NT2/D1 (cell line): Measurements from ENCODE around the gene CLCNKB.
A peak's percentile ranks its signal among the peaks of the same experiment; 100 is the strongest.
"Not testable (repeated sequence)": the region's sequence is repeated elsewhere in the genome, so short reads cannot be mapped to it uniquely, and the experiment has no call there.

Experiments
- DNase-seq: peaks from one replicate; pipeline ENCODE4 v3.0.0-alpha.2; 2011; ENCODE audit warnings: low read depth, low spot score
- H3K27me3 ChIP-seq: 2 replicates; pipeline ENCODE4 v1.6.0; 2011; ENCODE audit warnings: mild to moderate bottlenecking; ENCODE audit not compliant: insufficient read length, insufficient read depth
- H3K36me3 ChIP-seq: 2 replicates; pipeline ENCODE4 v1.6.1; 2011; ENCODE audit warnings: mild to moderate bottlenecking, low read length, mixed read lengths; ENCODE audit not compliant: insufficient read depth, insufficient read length
- H3K4me1 ChIP-seq: 2 replicates; pipeline ENCODE4 v1.5.1; 2011; ENCODE audit not compliant: insufficient read depth, insufficient read length
- H3K4me3 ChIP-seq: 2 replicates; pipeline ENCODE4 v1.5.1; 2011; ENCODE audit warnings: low read depth; ENCODE audit not compliant: insufficient read length
- H3K9ac ChIP-seq: 2 replicates; pipeline ENCODE4 v1.6.0; 2011; ENCODE audit warnings: low read depth; ENCODE audit not compliant: insufficient read length
- H3K9me3 ChIP-seq: 2 replicates; pipeline ENCODE4 v1.5.1; 2011; ENCODE audit warnings: mild to moderate bottlenecking, low read length; ENCODE audit not compliant: insufficient read depth
- SUZ12 ChIP-seq: IDR thresholded peaks from 2 replicates; pipeline ENCODE4 v1.6.1; 2011; ENCODE audit not compliant: insufficient read length, insufficient read depth; ENCODE audit errors: extremely low read depth
- YY1 ChIP-seq: IDR thresholded peaks from 2 replicates; pipeline ENCODE4 v1.6.1; 2011; ENCODE audit not compliant: insufficient read length, insufficient read depth
- ZNF274 ChIP-seq: IDR thresholded peaks from 2 replicates; pipeline ENCODE4 v1.6.1; 2011; ENCODE audit warnings: mild to moderate bottlenecking, low read depth, low read length

The CLCNKB gene

DNA sequence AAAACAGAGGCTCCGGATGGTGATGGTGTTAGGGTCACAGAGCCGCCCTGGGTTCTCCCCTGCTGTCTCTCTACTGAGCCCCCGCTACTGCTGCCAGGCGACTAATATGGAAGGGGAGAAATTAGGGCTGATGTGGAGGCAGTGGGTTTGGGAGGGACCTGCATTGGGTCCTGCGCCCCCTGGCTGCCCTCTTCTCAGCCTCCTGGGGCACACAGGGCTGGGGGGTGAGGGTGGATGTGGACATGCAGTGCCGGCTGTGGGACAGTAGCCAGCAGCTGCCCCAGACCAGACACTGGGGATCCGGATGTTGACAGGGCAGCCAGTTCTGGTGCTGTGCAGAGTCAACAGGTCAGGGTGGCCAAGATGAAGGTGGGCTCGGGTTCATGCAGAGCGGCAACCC is 1.5 kb upstream of the CLCNKB start:
- Histone ChIP-seq H3K9ac (no peak overlapping the region), H3K4me3 (no peak overlapping the region), H3K27me3 (no peaks in the 10 kb centered on the region), H3K9me3 (no peaks in the 10 kb centered on the region), H3K36me3 (no peaks in the 10 kb centered on the region), H3K4me1 (no peaks in the 10 kb centered on the region)
- no peak for DNase-seq
- no peak for TF ChIP-seq ZNF274
- TF ChIP-seq SUZ12, result no peak
- no peak for TF ChIP-seq YY1

DNA sequence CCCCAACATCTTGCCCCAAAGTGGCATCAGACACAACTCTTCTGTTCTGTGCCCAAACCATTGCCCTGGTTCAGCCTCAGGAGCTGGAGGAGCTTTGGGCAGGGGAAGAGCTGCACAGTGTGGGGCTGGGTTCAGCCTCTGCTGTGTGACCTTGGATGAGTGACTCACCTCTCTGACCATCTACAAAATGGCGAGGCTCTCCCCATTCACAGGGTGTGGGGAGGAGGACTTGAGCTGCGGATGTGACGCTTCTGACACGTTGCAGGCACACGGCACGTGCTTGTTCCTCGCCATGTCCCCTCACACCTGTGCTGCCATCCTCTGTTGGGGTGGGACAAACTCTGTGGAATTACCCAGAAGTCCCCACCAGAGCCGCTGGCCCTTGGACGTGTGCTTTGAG is 928 bp upstream of the CLCNKB start:
- H3K4me3 ChIP-seq, result not testable (repeated sequence)

DNA sequence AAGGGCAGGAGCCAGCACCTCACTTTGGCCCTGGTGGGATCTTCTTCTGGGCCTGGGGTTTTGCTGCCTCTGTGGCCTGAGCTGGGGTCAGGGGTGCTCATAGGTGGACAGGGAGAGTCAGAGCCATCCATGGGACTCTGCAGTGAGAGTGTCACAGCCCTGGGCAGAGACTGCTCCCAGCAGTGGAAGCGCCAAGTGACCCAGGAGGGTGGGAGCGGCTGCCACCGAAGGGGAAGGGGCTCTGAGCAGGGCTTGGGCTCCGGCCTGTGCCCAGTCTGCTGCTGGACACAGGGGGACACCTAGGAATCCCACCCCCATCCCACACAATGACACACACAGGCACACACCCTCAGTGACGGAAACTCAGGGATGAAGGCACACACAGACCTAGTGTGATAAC is 368 bp downstream of the CLCNKB start:
- H3K36me3 ChIP-seq, result no peaks in the 10 kb centered on the region
- H3K4me1 ChIP-seq, result peaks cover 2% of the 10 kb centered on the region
- TF ChIP-seq YY1 (no peak), ZNF274 (no peak), SUZ12 (no peak)
- no peaks in the 10 kb centered on the region for H3K9me3 ChIP-seq
- H3K4me3 ChIP-seq, result no peak overlapping the region
- no peak for DNase-seq
- H3K9ac ChIP-seq, result no peak overlapping the region
- H3K27me3 ChIP-seq, result no peaks in the 10 kb centered on the region

More for the DNA sequence above, 928 bp upstream of the CLCNKB start:
- H3K9ac ChIP-seq, H3K9me3 ChIP-seq, H3K4me1 ChIP-seq, H3K27me3 ChIP-seq, H3K36me3 ChIP-seq, DNase-seq: not testable (repeated sequence)

- no peaks in the 10 kb centered on the region for H3K9me3 ChIP-seq
- H3K9ac ChIP-seq, result no peak overlapping the region
- TF ChIP-seq SUZ12 (no peak), YY1 (no peak), ZNF274 (no peak)
- no peaks in the 10 kb centered on the region for H3K36me3 ChIP-seq
- H3K4me1 ChIP-seq, result peaks cover 2% of the 10 kb centered on the region
- no peak for DNase-seq
- H3K27me3 ChIP-seq, result no peaks in the 10 kb centered on the region
- no peak overlapping the region for H3K4me3 ChIP-seq
These were observed 3.3 kb downstream of the CLCNKB start for GRCh38 chr1:16046842-16047241.

DNA sequence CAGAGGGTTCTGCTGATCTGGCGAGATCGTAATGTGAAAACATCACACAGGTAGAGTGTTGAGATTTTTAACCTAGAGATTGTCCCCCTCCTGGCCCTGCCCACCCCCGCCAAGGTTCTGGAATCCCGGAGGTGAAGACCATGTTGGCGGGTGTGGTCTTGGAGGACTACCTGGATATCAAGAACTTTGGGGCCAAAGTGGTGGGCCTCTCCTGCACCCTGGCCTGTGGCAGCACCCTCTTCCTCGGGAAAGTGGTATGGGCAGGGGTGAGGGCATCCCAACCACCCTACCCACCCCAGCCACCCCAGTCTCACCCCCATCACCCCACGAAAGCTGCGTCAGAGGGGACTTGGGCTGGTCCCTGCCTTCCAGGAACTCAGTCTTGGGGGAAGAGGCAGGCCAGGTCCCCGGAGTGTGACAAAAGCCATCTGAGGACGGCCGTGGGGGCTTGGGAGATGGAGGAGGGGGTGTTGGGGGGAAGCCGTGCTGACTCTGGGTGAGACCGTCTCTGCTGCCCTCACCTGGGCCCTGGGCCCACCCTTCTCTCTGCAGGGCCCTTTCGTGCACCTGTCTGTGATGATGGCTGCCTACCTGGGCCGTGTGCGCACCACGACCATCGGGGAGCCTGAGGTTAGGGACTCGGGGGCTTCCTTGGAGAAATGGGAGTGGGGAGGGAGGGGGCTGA is 4.4 kb downstream of the CLCNKB start:
- H3K9ac ChIP-seq, result no peak overlapping the region

GRCh38 chr1:16048573-16049189 is 5.1 kb downstream of the CLCNKB start:
- Histone ChIP-seq H3K4me3 (peak overlapping the region; percentile 28), H3K36me3 (no peaks in the 10 kb centered on the region), H3K9ac (peak overlapping the region; percentile 56), H3K27me3 (no peaks in the 10 kb centered on the region), H3K4me1 (peaks cover 2% of the 10 kb centered on the region), H3K9me3 (no peaks in the 10 kb centered on the region)
- peak; percentile 62 for DNase-seq
- TF ChIP-seq ZNF274 (no peak), SUZ12 (no peak), YY1 (no peak)

More for the DNA sequence above, 4.4 kb downstream of the CLCNKB start:
- no peak overlapping the region for H3K4me3 ChIP-seq
- H3K9me3 ChIP-seq, result no peaks in the 10 kb centered on the region
- H3K4me1 ChIP-seq, result peaks cover 2% of the 10 kb centered on the region
- TF ChIP-seq ZNF274 (no peak), YY1 (no peak), SUZ12 (no peak)
- H3K36me3 ChIP-seq, result no peaks in the 10 kb centered on the region
- DNase-seq, result no peak
- no peaks in the 10 kb centered on the region for H3K27me3 ChIP-seq

GRCh38 chr1:16050328-16050727 is 6.7 kb downstream of the CLCNKB start:
- Histone ChIP-seq H3K4me3 (no peak overlapping the region), H3K36me3 (no peaks in the 10 kb centered on the region), H3K9me3 (no peaks in the 10 kb centered on the region), H3K9ac (no peak overlapping the region), H3K27me3 (no peaks in the 10 kb centered on the region), H3K4me1 (peaks cover 2% of the 10 kb centered on the region)
- DNase-seq, result no peak
- no peak for TF ChIP-seq SUZ12
- TF ChIP-seq ZNF274, result no peak
- no peak for TF ChIP-seq YY1

DNA sequence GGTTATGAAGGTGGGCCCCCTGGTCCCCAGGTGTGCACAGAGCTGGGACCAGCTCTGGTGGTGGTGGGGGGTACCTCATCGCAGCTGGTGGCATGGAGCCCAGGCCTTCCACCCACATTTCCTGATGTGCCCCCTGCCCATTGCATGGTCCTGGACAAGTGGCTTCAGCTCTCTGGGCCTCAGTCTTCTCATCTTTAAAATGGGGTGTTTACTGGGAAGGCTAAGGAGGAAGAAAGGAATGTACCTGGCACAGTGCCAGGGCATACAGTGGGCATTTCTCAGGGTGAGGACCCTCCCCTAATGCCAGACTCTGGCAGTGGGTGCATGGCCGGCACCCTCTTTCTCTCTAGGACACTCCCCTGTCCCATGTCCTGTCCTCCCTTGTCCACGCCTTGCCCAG is 7.5 kb downstream of the CLCNKB start:
- no peak overlapping the region for H3K4me3 ChIP-seq
- no peak for DNase-seq
- H3K36me3 ChIP-seq, result no peaks in the 10 kb centered on the region
- H3K9me3 ChIP-seq, result no peaks in the 10 kb centered on the region
- H3K4me1 ChIP-seq, result peaks cover 5% of the 10 kb centered on the region
- no peak for TF ChIP-seq SUZ12
- no peaks in the 10 kb centered on the region for H3K27me3 ChIP-seq
- H3K9ac ChIP-seq, result no peak overlapping the region

DNA sequence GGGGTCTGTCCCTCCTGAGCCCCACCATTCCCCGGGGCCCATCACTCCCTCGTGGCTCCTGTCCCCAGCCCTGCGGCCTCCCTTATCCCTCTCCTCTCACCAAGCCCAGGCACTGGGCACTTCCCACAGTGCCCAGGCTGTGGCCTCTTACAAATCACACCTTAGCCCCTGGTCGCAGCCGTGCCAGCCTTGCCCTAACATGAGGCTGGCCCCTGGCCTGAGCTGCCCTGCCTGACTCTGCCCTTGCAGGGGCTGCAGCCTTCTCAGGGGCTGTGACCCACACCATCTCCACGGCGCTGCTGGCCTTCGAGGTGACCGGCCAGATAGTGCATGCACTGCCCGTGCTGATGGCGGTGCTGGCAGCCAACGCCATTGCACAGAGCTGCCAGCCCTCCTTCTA is 8.4 kb downstream of the CLCNKB start:
- H3K4me1 ChIP-seq, H3K9me3 ChIP-seq, H3K4me3 ChIP-seq, H3K27me3 ChIP-seq, H3K36me3 ChIP-seq, DNase-seq, H3K9ac ChIP-seq: not testable (repeated sequence)
